CD4-positive, alpha-beta T cell treated with Interleukin-4 for 1 hour (primary cell): ENCODE results near the gene SCN2A.

ENCODE experiments used
- DNase-seq, 2 donors: peaks; one replicate each; pipeline ENCODE4 v3.0.0-alpha.2; 2020 to 2022

The SCN2A gene

DNA sequence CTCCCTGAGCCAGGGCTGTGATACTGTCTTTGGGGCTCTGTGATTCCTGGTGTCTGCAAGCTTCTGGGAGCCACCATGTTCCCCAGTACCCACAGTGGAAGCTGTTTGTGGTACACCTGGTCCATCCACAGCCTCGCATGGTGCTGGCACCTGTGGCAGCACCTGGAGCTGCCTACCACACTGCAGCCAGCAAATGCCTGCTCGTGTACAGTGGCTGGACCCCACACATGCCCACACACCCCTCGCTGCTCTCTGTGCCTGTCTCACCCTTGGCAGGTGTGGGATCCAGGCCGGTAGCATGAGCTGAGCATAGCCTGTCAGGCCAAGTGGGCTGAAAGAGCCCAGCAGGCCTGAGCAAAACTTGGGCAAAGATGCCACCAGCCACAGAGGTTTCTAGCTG is 188.5 kb downstream of the SCN2A start:
- no peak for DNase-seq

GRCh38 chr2:165428926-165429325 is 189.7 kb downstream of the SCN2A start:
- no peak for DNase-seq

DNA sequence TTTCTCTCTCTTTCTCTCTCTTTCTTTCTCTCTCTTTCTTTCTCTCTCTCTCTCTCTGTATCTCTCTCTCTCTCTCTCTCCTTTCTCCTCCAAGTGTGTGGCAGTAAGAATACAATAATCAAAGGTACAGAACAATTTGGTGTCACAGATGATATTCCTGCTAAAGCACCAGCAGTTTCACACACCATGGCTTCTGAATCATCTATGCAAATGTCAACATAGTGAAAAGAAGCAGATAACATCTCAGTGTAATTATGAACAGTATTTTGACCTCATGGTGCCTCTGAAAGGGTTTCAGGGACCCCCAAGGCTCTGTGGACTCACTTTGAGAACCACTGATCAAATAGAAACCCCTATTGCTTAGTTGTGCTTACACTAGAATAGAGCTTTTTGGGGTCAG is 191.8 kb downstream of the SCN2A start:
- DNase-seq: no peak

DNA sequence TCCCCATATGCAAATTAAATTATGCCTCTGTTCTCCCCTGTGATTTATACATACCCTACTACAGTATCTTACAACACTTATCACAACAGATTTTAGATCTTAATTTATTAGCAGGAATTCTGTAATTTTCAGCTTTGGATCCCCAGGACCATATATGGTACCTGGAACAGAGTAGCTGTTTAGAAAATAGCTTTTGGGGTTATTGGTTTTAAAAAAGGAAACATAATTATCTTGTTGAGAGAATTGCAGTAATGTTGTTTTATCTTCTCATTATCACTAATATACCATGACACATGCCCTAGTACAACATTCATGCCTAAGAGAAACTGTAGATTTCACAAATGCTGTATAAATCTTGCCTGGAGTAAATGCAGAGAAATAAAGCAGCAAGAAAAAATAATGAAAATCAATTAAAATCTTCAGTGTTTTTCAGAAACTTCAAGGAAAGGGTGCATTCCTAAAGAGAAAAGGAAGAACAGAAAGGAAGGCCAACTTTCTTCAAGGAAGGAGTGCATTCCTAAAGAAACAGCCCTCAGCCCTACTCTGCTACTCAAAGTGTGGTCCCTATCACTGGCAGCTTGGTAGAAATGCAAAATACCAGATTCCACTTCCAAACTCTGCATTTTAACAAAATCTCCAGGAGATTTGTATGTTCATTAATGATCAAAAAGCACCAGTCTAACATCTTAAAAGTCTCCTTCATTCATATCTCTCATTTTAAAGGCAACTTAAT is 193.2 kb downstream of the SCN2A start:
- no peak for DNase-seq

DNA sequence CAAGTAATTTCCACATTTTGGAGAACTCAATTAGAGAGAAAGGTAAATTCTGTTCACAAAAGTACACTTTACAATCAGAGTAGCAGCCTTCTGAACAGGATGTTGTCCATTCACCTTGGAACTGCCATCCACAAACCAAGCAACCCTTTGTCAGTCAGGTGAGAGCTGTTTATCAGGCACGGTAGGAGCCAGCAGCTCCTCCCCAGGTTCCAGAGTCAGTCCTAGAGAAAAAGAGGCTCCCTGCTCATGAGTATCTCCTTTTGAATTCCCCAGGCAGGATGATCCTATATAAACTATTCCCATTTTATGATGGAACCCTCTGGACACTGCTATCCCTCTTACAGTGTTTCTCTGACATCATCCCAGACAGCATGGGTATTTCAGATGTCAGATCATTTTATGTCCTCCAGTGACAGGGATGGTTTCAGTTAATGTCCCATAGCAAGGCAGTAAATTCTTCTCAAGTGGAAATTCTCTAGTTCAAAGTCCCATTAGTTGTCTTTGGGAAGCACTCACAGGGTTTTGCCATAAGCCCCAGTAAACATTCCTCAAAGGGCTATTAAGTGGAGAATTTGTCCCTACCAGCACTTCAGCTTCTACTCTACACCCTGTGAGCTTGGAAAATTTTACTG is 195.8 kb downstream of the SCN2A start:
- DNase-seq: no peak

DNA sequence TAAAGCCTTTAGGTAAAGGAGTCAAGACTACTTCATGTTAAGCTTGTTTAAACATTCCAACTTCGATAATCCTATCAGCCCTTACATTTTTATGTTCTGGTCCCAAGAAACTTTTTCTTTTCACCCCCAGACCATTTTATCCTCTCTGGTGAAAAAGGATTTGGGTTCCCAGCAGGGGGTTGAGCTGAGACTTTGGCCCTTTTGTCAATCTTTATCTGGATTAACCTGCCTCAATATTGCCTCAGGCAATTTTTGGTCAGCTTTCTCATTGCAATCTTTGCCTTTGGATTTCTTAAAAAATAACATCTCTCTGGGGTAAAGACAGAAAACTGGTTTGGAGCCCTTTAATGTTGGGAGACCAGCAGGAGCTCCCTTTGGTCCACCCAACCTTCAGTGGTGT is 196.4 kb downstream of the SCN2A start:
- no peak for DNase-seq

DNA sequence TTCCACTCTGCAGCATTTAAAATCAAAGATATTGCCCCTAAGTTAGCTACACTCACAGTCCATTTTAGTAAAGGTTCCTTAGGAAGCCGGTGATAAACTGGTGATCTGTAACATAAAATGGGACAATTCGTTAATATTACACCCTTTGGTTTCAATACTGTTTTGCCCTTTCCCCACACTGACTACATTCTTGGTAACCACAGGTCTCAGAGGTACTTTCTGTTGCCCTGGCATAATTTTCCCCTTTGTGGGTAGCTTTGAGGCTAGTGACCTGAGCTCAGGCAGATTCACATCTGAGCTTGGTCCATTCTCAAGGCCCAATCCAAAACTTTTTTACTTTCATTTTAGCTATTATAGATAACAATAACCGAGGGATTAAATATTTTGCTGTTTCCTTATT is 197.3 kb downstream of the SCN2A start:
- DNase-seq: no peak

DNA sequence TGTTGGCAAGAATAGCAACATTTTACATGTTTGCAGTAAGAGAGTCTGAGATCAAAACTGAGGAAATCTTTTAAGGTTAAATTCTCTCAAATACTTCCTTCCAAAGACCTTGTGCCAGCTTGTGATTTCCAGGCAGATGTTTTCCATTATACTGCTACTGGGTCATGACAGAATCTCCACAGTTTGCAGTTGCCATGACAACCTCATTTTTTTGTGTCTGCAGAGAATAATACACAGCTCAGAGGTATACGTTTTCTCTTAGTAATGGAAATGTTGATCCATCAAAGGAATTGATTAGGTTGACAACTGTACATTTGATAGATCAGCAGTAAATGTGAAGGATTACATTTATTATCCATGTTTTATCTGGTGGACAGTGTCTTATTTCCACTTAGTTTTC is 201.2 kb downstream of the SCN2A start:
- no peak for DNase-seq
